HG03457 (cell line): ENCODE data around the gene PIK3CG.
"Not testable (repeated sequence)": the region's sequence is repeated elsewhere in the genome, so short reads cannot be mapped to it uniquely, and the experiment has no call there.

Source experiments
- ATAC-seq: cut with Tn5 transposase; IDR thresholded peaks from one replicate; pipeline ENCODE4 v1.9.1; 2021; ENCODE audit warnings: moderate number of reproducible peaks; ENCODE audit not compliant: unreplicated experiment

PIK3CG gene

DNA sequence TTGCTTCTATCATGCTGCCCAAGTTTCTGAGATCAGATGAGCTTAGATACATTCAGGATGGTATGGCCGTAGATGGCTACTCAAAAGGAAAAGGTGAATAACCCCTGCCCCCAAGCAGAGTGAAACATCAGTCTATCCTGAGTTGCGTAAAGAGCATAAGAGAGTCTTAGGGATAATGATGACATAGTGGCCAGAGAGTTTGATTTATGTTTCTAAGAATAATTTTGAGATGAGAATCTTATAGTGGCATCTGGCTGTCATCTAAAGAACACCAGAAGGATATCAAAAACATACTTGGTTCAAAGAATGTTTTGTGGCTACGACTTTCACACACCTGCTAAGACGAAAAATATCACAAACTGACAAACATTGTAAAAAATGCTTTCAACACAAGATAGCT lies 20.6 kb downstream of the PIK3CG start:
- ATAC-seq = no peak

DNA sequence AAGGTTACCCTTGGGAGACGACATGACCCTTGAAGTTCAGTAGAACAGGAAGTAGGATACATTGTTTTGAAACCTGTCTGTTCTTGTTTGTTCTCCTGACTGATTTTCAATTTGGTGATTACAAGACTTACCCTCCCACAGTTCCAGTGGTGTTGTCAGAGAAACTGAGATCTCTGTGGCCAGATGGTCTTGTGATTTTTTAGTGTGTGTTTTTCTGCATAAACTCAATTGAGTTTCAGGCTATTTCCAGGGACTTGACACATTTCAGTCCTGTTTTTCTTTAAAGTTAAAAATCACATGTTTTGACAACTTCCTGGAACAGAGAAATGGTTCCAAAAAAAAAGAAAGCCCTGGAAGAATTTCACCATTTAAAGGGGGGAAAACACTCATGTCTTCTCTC lies 22.3 kb downstream of the PIK3CG start:
- no peak for ATAC-seq

DNA sequence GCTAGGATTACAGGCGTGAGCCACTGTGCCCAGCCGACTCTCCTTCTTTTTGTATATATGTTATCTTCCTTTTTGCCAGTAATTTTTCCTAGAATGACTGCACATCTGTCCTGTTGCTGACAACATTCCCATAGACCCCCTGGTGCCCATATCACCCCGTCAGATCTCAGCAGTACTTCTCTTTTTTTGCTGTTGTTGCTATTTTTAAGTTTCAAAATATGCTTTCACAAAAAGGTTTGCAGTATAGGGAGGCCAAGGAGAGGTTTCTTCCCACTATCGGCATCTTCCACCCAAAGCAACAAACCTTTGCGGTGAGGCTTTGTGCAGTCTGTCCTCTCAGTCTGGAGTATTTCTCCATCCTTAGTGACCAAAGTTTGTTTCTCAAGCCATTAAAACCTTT lies 23.1 kb downstream of the PIK3CG start:
- ATAC-seq = no peak

DNA sequence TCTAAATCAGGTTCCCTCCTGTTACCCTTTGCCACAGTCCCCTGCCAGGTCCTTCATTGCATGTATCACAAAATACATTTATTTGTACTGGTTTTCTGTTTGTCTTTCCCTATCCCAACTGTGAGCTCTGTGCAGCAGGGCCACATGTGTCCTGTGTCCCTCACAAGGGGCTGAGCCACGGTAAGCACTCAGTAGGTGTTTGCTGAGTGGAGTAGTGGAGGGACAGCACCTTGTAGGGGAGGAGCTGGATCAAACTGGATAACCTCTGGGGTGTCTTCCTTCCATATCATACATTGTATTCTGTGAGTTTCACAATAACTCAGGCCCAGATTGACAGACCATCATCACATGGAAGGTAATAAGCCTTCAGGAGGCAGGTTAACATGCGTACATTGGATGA lies 25.9 kb downstream of the PIK3CG start:
- ATAC-seq = no peak

DNA sequence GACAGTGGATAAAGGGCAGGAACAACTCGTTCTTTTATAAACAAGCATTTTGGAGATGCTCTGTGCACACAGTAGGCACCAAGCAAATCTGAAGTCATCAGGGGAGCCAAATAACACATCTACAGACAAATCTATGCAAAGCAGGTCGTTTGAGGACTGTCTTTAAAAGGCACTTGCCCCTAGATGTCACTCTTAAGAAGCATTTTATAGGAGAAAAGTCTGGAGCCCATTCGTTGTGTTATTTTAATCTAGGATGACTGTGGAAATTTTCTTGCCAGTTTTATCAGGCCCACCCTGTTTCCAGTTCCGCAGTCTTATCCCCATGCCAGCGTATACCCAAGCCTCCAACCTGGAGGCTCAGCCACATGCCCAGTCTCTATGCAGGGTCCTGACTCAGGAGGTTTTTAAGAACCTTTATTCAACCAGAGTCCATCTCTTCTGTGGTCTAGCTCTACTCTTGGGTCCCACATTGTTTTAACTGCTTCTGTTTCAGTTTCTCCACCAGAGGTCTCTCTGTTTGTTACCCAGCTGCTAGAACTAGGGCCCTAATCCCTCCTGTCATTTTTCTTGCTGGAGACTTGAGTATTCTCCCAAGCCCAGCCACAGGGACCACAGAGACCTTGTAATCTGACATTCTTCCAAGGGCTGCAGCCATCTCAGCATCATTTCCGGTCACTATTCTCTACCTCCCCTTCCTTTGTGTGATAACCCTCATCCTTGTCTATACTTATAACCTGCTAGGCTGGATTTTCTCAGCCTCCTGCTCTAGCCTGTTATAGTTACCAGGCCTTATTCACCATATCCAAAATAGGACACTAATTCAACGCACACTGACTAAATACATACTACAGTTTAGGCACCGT lies 26.7 kb downstream of the PIK3CG start:
- ATAC-seq = no peak

DNA sequence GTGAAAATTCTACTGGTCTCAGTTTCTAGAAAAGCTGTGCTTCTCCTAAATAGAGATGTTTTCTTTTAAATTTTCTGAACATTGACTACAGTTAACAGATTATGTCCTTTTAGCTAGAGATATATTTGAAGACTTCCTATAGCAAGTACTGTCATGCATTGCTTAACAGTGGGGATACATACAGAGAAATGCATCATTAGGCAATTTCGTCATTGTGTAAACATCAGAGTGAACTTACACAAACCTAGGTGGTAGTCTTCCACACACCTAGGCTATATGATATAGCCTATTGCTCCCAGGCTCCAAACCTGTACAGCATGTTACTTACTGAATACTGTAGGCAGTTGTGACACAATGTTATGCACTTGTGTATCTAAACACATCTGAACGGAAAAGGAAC lies 28.5 kb downstream of the PIK3CG start:
- no peak for ATAC-seq

DNA sequence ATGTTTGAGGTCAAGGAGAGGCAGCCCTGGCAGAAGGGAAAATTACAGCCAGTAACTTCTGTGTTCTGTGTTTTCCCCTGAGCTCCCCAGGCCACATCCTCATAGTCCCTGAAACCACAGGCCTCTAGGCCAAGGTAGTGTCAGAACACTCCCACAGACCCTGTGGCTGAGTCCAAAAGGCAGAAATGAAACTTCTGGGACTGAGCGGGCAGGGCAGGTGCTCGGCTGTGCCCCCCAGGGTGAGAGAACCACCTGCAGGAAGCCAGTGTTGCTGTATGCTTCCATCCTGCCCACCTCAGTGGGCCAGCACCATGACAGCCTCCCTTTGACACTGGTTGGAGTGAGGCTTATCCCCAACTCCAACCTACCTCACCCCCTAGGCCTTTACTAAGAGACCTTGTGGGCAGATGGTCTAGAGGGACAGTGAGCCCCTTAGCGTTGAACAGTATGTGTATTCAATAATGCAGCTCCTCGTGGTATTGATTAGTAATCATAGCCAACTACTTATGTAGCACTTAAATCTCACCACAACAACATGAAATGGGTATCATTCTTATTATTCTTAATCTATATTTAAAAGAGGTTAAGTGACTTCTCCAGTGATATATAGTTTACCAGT lies 30.3 kb downstream of the PIK3CG start:
- ATAC-seq = peak; percentile 98

DNA sequence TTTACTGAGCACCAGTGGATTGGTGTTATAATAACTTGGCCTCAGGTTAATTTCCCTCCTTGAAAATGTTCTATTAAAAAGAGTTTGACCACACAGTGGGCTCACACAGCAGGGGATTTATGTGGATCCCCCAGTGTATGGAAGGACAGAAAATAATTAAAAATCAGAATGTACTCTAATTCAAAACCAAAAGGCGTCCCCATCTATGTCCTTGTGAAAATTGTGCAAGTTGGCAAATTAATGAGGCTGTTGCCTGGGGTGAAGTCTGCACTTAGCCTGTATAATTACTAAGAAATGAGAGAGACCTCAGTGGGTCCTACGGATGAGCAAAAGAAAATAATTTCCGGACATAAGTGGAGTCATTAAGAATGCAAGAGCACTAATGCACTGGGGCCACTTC lies 31.1 kb downstream of the PIK3CG start:
- no peak for ATAC-seq

DNA sequence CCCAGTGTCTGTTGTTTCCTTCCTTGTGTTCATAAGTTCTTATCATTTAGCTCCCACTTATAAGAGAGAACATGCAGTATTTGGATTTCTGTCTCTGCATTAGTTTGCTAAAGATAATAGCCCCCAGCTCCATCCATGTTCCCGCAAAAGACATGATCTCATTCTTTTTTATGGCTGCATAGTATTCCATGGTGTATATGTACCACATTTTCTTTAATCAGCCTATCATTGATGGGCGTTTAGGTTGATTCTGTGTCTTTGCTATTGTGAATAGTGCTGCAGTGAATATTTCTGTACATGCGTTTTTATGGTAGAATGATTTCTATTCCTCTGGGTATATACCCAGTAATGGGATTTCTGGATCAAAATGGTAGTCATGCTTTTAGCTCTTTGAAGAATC lies 32.5 kb downstream of the PIK3CG start:
- ATAC-seq = not testable (repeated sequence)

DNA sequence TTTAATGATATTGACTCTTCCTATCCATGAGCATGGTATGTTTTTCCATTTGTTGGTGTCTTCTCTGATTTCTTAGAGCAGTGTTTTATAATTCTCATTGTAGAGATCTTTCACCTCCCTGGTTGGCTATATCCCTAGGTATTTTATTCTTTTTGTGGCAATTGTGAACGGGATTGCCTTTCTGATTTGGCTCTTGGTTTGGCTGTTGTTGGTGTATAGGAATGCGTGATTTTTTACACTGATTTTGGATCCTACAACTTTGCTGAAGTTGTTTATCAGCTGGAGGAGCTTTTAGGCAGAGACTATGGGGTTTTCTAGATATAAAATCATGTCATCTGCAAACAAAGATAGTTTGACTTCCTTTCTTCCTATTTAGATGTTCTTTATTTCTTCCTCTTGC lies 33.9 kb downstream of the PIK3CG start:
- not testable (repeated sequence) for ATAC-seq

DNA sequence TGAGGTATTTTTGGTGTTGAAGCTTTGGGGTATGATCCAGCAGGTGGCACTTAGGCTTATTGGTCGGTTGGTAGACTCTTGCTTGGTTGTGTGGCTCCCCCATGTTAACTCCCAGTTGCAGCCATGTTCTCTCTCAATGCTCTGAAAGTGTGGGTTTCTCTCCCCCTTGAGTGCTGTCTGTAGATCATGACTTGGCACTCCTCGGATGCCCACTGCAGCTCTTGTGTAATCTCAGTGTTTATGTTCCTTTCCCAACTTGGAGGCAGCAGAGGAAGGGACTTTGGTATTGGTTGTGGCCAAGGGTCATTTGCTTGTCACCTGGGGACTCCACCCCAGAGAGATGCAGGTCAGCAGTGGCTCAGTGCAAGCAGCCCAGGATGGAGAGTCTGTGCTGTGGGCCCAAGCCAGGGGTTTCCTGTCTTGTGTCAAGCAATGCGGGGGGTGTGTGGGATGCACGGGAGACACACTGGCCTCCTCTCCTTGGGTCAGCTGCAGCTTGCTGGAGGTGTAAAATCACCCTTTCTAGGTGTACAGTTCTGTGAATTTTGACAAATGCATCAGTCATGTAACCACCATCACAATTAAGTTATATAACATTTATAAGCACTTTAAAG lies 36.9 kb downstream of the PIK3CG start:
- no peak for ATAC-seq

DNA sequence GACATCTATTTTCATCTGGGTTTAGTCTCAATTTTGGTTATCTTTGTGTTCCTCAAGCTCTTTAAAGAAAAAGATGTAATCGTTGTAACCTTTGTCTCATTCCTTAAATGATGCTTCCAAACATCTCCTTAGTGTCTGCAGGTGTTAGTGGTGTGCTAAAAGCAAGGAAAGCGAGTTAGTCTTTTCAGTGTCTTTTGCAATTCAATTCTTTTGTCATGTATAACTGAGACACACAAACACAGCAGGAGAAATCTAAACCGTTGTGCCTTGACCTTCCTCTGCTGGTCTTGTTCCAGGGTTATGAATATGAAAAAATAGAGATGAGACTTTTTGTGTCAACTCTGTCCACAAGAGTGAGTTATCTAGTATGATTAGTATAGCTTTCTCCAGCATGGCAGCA lies 40.7 kb downstream of the PIK3CG start:
- no peak for ATAC-seq

DNA sequence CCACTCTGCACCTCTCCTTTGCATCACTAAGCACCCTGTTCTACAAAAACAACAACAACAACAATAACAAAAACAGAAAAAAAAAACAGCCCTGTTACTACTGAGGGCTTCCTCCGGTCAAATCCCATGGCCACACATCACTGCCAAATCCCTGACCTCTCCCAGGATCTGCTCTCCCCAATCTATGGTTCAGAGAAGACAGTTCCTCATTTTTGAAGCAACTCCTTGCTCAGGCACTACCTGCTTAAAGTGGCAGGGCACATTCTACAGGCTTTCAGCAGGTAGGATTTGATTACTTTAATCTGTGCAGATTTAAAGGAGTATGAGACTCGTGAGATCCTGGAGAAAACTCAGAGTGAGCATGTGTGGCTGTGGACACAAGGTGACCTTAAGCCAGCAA lies 46.9 kb downstream of the PIK3CG start:
- no peak for ATAC-seq

DNA sequence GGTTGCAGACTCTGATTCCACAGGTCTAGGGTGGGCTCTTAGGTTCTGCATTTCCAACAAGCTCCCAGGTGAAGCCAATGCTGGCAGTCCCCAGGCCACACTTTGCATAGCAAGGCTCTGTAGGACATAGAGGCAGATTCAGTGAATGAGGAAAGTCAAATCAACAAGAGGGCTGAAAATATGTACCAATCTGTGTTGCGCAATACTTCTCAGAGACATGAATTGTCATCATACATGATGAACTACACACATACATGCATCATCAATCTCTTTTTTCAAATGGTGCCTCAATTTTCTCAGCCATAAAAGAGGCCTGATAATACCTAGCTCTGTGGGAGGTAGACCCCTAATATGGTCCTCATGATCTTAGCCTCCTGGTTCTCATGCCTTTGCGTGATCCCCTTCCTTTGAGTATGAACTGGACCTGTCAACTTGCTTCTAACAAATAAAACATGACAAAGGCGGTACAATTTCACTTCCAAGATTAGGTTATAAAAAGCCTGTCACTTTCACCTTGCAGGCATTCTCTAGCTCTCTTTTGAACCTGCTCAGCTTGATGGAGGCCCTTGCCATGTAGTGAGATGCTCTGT lies 49.0 kb downstream of the PIK3CG start:
- no peak for ATAC-seq

DNA sequence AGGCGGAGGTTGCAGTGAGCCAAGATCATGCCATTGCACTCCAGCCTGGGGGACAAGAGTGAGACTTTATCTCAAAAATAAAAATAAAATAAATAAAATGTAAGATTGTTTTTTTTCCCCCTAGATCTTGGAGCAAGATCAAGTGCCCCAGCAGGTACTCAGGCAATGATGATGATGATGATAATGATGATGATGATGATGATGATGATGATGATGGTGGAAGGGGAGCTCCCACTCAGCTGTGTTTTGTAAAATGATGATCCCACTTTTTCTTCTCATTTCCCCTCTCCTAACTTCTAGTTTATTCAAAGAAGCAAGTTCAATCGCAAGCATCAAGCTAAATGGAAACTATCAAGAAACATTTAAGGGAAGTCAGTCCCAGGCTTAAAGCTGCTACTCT lies 50.3 kb downstream of the PIK3CG start:
- no peak for ATAC-seq

DNA sequence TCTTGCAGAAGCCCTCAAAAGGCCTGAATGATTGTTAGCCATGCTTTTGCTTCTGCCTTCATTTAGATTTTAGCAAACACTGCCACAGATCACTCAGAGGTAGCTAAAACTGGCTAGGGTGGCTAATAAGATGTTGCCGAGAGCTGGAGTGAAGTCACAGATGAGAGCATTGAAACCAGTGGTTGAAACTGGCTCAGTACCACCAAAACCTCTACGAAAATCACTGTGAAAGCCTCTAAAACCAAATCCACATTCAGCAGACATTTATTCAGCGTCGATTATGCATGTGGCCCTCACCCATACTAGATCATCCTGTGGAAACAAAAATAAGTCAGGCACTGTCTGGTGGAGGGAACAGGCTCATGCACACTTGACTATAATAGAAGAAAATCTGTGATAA lies 50.8 kb downstream of the PIK3CG start:
- ATAC-seq = peak; percentile 95

DNA sequence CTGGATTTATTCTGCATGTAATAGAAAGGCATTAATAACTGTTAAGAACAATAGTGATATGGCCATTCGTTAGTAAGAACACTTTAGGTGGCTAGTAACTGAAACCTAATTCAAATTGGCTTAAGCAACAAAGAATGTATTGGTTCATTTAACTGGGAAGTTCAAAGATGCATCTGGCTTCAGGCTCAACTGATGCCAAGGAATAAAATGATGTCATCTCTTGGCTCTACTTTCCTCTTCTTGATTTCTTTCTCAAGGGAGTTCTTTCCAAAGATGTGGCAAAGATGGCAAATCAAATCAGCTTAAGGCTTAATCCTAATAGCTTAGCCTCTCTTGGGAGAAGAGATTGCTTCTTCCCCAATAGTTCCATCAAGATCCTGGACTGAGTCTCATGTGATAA lies 51.6 kb downstream of the PIK3CG start:
- ATAC-seq = no peak

DNA sequence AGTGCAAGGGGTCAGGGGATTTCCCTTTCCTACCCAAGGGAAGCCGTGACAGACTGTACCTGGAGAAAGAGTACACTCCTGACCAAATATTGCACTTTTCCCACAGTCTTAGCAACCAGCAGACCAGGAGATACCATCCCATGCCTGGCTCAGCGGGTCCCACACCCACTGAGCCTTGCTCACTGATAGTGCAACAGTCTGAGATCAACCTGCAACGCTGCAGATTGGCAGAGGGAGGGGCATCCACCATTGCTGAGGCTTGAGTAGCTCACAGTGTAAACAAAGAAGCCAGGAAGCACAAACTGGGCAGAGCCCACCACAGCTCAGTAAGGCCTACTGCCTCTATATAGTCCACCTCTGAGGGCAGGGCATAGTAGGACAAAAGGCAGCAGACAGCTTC lies 53.9 kb downstream of the PIK3CG start:
- ATAC-seq = no peak

DNA sequence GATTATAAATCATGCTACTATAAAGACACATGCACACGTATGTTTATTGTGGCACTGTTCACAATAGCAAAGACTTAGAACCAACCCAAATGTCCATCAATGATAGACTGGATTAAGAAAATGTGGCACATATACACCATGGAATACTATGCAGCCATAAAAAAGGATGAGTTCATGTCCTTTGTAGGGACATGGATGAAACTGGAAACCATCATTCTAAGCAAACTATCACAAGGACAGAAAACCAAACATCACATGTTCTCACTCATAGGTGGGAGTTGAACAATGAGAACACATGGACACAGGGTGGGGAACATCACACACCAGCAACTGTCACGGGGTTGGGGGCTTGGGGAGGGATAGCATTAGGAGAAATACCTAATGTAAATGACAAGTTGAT lies 59.4 kb downstream of the PIK3CG start:
- not testable (repeated sequence) for ATAC-seq

DNA sequence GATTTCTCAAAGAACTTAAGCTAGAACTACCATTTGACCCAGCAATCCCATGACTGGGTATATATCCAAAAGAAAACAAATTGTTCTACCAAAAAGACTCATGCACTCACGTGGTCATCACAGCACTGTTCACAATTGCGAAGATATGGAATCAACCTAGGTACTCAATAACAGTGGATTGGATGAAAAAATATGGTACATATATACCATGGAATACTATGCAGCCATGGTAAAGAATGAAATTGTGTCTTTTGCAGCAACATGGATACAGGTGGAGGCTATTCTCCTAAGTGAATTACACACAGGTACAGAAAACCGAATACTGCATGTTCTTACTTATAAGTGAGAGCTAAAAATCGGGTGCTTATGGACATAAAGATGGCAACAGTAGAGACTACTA lies 61.8 kb downstream of the PIK3CG start:
- ATAC-seq = no peak

DNA sequence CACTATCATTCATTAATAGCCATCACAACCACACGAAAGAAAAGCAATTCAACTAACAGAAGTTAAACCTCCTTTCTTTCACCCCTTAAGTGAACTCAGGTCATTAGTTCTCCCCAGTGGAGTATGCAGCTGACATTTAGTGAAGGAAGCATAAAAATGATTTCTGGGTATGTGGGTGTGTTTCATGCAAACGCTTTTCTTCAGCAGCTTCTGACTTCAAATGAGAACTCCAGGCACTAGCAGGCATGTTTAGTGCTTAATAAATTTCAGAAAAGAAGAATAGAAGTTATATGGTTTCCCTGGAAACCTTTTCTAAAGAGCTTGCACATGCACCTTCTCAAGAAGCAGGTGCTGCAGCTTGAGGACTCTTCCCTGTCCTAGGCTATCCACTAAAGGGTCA lies 62.5 kb downstream of the PIK3CG start:
- ATAC-seq = no peak

DNA sequence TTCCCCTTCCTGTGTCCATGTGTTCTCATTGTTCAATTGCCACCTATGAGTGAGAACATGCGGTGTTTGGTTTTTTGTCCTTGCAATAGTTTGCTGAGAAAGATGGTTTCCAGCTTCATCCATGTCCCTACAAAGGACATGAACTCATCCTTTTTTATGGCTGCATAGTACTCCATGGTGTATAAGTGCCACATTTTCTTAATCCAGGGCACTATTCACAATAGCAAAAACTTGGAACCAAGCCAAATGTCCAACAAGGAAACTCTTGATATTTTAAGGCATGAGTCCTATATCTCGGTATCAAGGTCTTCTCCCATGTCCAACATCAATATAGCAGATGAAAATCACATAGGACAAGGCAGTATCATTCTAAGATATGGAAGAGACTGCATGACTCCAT lies 64.5 kb downstream of the PIK3CG start:
- not testable (repeated sequence) for ATAC-seq
